ENCODE measurements around the gene KCNA3.

The KCNA3 gene

DNA sequence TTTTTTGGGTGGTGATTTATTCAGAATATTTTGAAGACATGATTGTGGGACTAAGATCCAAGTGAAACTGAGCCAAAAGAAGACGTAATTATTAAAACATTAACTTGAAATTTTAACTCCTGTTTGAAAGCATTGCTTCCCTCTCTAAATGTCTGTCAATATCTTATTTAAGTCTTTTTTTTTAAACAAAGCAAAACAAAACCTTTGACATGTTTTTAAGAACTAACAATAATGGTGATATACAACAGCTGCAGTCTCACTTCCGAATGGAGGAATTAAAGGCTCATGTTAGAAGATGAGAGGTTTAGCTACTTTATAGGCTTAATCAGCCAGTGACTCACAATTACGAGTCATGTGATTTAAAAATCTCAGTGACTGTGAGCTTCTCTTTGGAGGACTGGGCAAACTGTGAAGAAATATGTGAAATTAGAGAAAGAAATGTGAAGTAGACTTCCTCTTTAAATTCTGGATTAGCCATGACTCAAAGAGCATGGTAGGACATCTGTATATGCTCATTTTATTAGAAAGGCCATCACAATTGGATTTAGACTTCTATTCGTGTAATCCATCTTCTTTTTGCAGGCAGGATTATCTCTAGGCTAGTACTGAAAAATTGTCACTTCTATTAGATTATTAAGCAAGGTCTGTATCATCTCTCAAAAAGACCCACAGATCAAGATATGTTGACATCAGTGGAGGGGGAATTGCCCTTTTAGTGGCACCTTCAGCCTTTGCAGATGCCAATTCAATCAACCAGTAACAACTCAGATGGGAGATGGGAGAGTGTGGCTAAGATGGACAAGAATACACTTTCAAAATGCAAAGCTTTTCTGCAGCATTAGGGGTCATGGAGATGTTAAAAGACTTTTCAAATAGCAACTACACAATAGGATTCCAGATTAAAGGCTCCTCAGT is 28.7 kb downstream of the KCNA3 start:
- TF ChIP-seq FOXP2 (optimal IDR thresholded peaks at IDR 0.05; ENCODE audit: borderline replicate concordance, extremely low read depth, extremely low read length, insufficient read depth) (no peak), POLR2AphosphoS5 (IDR thresholded peaks at IDR 0.05; ENCODE audit: low read depth, low read length) (no peak), TAF1 (IDR thresholded peaks at IDR 0.05; ENCODE audit: borderline replicate concordance, insufficient read depth, low read length) (no peak)
- TF ChIP-seq, protein P1, sequence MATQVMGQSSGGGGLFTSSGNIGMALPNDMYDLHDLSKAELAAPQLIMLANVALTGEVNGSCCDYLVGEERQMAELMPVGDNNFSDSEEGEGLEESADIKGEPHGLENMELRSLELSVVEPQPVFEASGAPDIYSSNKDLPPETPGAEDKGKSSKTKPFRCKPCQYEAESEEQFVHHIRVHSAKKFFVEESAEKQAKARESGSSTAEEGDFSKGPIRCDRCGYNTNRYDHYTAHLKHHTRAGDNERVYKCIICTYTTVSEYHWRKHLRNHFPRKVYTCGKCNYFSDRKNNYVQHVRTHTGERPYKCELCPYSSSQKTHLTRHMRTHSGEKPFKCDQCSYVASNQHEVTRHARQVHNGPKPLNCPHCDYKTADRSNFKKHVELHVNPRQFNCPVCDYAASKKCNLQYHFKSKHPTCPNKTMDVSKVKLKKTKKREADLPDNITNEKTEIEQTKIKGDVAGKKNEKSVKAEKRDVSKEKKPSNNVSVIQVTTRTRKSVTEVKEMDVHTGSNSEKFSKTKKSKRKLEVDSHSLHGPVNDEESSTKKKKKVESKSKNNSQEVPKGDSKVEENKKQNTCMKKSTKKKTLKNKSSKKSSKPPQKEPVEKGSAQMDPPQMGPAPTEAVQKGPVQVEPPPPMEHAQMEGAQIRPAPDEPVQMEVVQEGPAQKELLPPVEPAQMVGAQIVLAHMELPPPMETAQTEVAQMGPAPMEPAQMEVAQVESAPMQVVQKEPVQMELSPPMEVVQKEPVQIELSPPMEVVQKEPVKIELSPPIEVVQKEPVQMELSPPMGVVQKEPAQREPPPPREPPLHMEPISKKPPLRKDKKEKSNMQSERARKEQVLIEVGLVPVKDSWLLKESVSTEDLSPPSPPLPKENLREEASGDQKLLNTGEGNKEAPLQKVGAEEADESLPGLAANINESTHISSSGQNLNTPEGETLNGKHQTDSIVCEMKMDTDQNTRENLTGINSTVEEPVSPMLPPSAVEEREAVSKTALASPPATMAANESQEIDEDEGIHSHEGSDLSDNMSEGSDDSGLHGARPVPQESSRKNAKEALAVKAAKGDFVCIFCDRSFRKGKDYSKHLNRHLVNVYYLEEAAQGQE (IDR thresholded peaks at IDR 0.05; ENCODE audit: insufficient read depth in 1 of 2, low read depth in 2 of 2, low read length in 2 of 2) = no peak

DNA sequence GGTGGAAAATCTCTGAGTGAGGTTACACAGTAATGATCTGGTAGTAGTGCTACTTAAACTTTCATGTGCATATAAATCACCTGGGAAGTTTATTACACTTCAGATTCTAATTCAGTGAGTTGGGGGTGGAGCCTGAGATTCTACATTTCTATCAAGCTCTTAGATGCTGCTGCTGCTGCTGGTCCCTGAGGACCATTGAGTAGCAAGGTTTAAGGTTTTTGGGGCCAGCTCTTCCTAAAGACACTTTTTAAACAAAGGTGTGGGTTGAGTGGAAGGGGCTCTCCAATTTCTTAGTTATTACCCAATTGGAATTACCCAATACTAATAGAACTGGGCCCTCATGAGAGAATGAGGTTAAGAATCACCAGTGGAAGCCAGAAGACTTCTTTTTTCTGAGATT is 29.5 kb downstream of the KCNA3 start:
- TF ChIP-seq POLR2AphosphoS5 (IDR thresholded peaks at IDR 0.05; ENCODE audit: low read depth, low read length) = no peak
- no peak for TF ChIP-seq TAF1 (IDR thresholded peaks at IDR 0.05; ENCODE audit: borderline replicate concordance, insufficient read depth, low read length)
- TF ChIP-seq FOXP2 (optimal IDR thresholded peaks at IDR 0.05; ENCODE audit: borderline replicate concordance, extremely low read depth, extremely low read length, insufficient read depth) = no peak
- TF ChIP-seq SIN3A (IDR thresholded peaks at IDR 0.05; ENCODE audit: borderline replicate concordance, insufficient read depth, low read length) = no peak
- TF ChIP-seq, protein P1 (IDR thresholded peaks at IDR 0.05; ENCODE audit: insufficient read depth in 1 of 2, low read depth in 2 of 2, low read length in 2 of 2) = no peak

DNA sequence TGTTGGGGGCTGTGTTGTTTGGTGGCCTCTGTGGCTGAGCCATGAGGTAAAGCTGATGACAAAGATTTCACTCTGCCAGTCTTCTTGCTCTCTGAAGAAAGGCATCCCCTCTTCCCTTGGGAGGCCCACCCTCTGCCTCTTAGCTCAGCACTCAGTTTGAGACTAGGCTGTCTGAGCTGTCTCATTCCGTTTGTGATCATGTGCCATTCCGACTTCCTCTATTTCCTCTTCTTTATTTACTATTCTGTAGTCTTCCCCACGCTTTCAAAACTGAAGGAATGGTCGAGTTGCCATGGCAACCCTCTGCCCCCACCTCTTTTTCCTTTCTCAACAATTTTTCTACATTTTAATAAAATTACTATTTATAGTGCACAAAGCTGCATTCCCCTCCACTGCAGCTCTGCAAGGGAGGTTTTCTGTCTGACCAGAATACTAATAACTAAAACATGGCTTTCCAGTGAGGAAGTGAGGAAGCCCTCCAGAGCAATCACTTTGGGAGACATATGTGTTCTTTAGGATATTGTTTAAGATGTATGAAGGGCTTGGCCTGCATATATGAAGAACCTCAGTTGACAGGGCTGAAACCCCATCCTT is 30.8 kb downstream of the KCNA3 start:
- TF ChIP-seq TAF1 (IDR thresholded peaks at IDR 0.05; ENCODE audit: borderline replicate concordance, insufficient read depth, low read length) = no peak
- TF ChIP-seq POLR2AphosphoS5 (IDR thresholded peaks at IDR 0.05; ENCODE audit: low read depth, low read length) = no peak
- no peak for TF ChIP-seq FOXP2 (optimal IDR thresholded peaks at IDR 0.05; ENCODE audit: borderline replicate concordance, extremely low read depth, extremely low read length, insufficient read depth)
- TF ChIP-seq, protein P1 (IDR thresholded peaks at IDR 0.05; ENCODE audit: insufficient read depth in 1 of 2, low read depth in 2 of 2, low read length in 2 of 2) = no peak
- TF ChIP-seq SIN3A (IDR thresholded peaks at IDR 0.05; ENCODE audit: borderline replicate concordance, insufficient read depth, low read length) = no peak

DNA sequence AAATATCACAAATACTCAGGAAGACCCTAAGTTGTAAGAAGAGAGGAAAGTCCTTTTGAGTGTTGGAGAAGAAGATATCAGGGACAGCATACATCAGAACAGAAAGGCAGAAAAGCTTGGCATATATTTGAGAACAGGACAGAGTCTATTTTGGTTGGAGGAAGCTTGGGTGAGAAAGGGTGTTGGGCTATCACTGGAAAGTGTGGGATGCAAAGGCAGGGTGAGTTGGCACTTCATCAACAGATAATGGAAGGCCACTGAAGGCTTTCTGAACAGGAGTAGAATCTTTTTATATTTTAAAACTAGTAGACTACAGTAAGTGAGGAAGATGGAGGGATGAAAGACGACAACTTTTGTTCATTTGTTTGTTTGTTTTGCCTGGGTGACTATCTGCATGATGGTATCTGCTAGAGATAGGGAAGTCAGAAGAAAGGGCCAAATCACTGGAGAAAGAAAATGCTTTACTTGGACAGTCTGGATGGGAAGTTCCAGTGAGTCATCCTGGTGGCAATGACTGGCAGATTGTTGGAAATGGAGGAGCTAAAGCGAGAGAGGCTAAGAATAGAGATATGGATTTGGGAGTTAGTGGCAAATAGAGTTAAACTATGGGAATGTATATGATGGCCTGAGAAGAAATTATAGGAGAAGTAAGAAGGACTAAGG is 34.9 kb downstream of the KCNA3 start:
- TF ChIP-seq FOXP2 (optimal IDR thresholded peaks at IDR 0.05; ENCODE audit: borderline replicate concordance, extremely low read depth, extremely low read length, insufficient read depth) = no peak
- TF ChIP-seq POLR2AphosphoS5 (IDR thresholded peaks at IDR 0.05; ENCODE audit: low read depth, low read length) = no peak
- no peak for TF ChIP-seq SIN3A (IDR thresholded peaks at IDR 0.05; ENCODE audit: borderline replicate concordance, insufficient read depth, low read length)
- TF ChIP-seq TAF1 (IDR thresholded peaks at IDR 0.05; ENCODE audit: borderline replicate concordance, insufficient read depth, low read length) = no peak
- TF ChIP-seq, protein P1 (IDR thresholded peaks at IDR 0.05; ENCODE audit: insufficient read depth in 1 of 2, low read depth in 2 of 2, low read length in 2 of 2) = no peak

All from PFSK-1 (cell line).